Ovary (tissue), 3 donors: Measurements from ENCODE around the gene SLCO3A1.

Experiments used
- POLR2A ChIP-seq: fragments of 450-650 bp; IDR thresholded peaks from one replicate; pipeline ENCODE4 v1.6.1; 2017; ENCODE audit warnings: antibody characterized with exemption, mild to moderate bottlenecking, moderate library complexity
- TF ChIP-seq, protein P1 (sequence below), 3 donors: fragments of 450-650 bp in 2 of 3; fragments of 200-600 bp in 1 of 3; IDR thresholded peaks; one replicate each; pipeline versions ENCODE4 v1.5.1 to v1.8.0; 2016 to 2022; ENCODE audit warnings: antibody characterized with exemption in 3 of 3, mild to moderate bottlenecking in 1 of 3
- donor health status: DM: no; HTN: no; CAD: no.

- TF ChIP-seq, protein P1, sequence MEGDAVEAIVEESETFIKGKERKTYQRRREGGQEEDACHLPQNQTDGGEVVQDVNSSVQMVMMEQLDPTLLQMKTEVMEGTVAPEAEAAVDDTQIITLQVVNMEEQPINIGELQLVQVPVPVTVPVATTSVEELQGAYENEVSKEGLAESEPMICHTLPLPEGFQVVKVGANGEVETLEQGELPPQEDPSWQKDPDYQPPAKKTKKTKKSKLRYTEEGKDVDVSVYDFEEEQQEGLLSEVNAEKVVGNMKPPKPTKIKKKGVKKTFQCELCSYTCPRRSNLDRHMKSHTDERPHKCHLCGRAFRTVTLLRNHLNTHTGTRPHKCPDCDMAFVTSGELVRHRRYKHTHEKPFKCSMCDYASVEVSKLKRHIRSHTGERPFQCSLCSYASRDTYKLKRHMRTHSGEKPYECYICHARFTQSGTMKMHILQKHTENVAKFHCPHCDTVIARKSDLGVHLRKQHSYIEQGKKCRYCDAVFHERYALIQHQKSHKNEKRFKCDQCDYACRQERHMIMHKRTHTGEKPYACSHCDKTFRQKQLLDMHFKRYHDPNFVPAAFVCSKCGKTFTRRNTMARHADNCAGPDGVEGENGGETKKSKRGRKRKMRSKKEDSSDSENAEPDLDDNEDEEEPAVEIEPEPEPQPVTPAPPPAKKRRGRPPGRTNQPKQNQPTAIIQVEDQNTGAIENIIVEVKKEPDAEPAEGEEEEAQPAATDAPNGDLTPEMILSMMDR (IDR thresholded peaks at IDR 0.05): no peak
- no peak for TF ChIP-seq POLR2A
Measured at GRCh38 chr15:91954292-91954691, 100.8 kb downstream of the SLCO3A1 start.
